ENCODE measurements around the gene ABCC1.
A peak's percentile ranks its signal among the peaks of the same experiment; 100 is the strongest.

The ABCC1 gene

DNA sequence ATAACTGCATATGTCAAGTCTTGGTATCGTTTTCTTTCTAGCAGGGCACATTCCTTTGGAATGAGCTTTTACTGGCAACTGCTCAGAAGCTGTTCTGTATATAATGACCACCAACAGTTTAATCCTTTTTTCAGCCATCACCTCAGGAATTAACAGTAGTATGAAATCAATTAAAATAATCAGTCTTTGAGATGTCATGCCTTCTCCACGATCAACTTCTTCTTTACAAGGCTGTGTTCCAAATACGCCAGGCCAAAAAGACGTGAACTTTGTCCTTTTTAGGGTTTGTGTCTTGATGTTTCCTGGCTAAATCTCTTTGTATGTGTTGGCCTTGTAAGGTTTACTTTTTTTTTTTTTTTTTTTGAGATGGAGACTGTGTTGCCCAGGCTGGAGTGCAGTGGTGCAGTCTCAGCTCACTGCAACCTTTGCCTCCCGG is 54.9 kb downstream of the ABCC1 start:
- H3K36me3 Mint-ChIP-seq (ENCODE audit: low read depth) = peaks cover 46% of the 10 kb centered on the region
- no peak overlapping the region for H3K4me3 Mint-ChIP-seq
- no peaks in the 10 kb centered on the region for H3K27me3 Mint-ChIP-seq (ENCODE audit: low read depth)
- H3K27ac Mint-ChIP-seq = no peak overlapping the region
- no peak for DNase-seq (ENCODE audit: low spot score)
- H3K4me1 Mint-ChIP-seq (ENCODE audit: low read depth) = peaks cover 24% of the 10 kb centered on the region
- no peaks in the 10 kb centered on the region for H3K9me3 Mint-ChIP-seq

- DNase-seq (ENCODE audit: low spot score) = no peak
- Mint-ChIP-seq H3K4me3 (no peak overlapping the region), H3K9me3 (no peaks in the 10 kb centered on the region), H3K27ac (no peak overlapping the region), H3K27me3 (ENCODE audit: low read depth) (no peaks in the 10 kb centered on the region), H3K4me1 (ENCODE audit: low read depth) (peaks cover 22% of the 10 kb centered on the region), H3K36me3 (ENCODE audit: low read depth) (peaks cover 58% of the 10 kb centered on the region)
Observed at GRCh38 chr16:16005721-16006120, 56.3 kb downstream of the ABCC1 start.

DNA sequence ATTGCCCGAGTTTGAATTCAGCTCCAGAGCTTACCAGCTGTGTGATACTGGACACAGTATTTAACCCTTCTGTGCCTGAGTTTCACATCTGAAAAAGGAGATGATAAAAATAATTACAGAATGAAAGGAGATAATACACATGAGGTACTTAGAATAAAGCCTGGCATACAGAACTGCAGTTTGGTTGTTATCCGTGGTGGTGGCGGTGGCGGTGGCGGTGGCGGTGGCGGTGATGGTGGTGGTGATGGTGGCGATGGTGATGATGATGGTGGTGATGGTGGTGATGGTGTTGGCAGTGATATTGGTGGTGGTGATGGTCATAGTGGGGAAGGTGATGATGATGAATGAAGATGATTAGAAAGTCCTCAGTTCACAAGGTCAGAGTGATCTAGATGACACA is 57.2 kb downstream of the ABCC1 start:
- Mint-ChIP-seq H3K4me3 (peak overlapping the region; percentile 14), H3K4me1 (ENCODE audit: low read depth) (peaks cover 16% of the 10 kb centered on the region), H3K27me3 (ENCODE audit: low read depth) (no peaks in the 10 kb centered on the region), H3K27ac (peak overlapping the region; percentile 70), H3K9me3 (no peaks in the 10 kb centered on the region), H3K36me3 (ENCODE audit: low read depth) (peaks cover 57% of the 10 kb centered on the region)
- no peak for DNase-seq (ENCODE audit: low spot score)

GRCh38 chr16:16007743-16008111 is 58.3 kb downstream of the ABCC1 start:
- peaks cover 60% of the 10 kb centered on the region for H3K36me3 Mint-ChIP-seq (ENCODE audit: low read depth)
- peak overlapping the region; percentile 83 for H3K27ac Mint-ChIP-seq
- H3K4me3 Mint-ChIP-seq = peak overlapping the region; percentile 28

DNA sequence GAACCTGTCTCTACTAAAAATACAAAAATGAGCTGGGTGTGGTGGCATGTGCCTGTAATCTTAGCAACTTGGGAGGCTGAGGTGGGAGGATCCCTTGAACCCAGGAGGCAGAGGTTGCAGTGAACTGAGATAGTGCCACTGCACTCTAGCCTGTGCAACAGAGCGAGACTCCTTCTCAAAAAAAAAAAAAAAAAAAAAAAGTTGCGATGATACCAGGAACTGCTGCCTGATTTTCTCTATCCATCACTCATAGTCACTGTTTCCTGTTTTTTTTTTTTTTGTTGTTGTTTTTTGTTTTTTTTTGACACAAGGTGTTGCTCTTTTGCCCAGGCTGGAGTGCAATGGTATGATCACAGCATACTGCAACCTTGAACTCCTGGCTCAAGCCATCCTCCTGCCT is 59.2 kb downstream of the ABCC1 start:
- H3K36me3 Mint-ChIP-seq (ENCODE audit: low read depth) = peaks cover 59% of the 10 kb centered on the region
- no peaks in the 10 kb centered on the region for H3K27me3 Mint-ChIP-seq (ENCODE audit: low read depth)
- H3K4me1 Mint-ChIP-seq (ENCODE audit: low read depth) = peaks cover 10% of the 10 kb centered on the region
- no peak for DNase-seq (ENCODE audit: low spot score)
- no peak overlapping the region for H3K27ac Mint-ChIP-seq
- no peak overlapping the region for H3K4me3 Mint-ChIP-seq
- H3K9me3 Mint-ChIP-seq = no peaks in the 10 kb centered on the region

More at GRCh38 chr16:16007743-16008111, 58.3 kb downstream of the ABCC1 start:
- no peaks in the 10 kb centered on the region for H3K9me3 Mint-ChIP-seq
- DNase-seq (ENCODE audit: low spot score) = no peak
- H3K27me3 Mint-ChIP-seq (ENCODE audit: low read depth) = no peaks in the 10 kb centered on the region
- H3K4me1 Mint-ChIP-seq (ENCODE audit: low read depth) = peaks cover 12% of the 10 kb centered on the region

DNA sequence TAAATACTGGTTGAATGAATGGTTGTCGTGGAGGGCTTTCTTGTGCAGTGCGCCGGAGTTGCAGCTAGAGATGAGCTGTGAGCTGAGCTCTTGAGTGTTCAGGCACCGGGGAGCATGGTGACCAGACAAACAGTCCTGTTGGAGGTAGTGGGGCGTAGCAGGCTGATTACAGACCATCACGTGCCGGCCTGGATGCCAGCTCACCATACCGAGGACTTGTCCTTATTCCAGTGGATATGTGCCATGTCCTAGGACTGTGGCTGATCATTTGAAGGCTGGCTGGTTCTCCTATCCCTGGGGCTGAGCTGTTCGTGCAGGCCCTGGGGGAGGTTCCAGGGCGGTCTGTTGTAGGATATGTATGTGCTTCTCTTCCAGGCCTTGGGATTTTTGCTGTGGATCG is 60.0 kb downstream of the ABCC1 start:
- Mint-ChIP-seq H3K4me3 (no peak overlapping the region), H3K9me3 (no peaks in the 10 kb centered on the region), H3K36me3 (ENCODE audit: low read depth) (peaks cover 55% of the 10 kb centered on the region), H3K27me3 (ENCODE audit: low read depth) (no peaks in the 10 kb centered on the region), H3K27ac (peak overlapping the region; percentile 55), H3K4me1 (ENCODE audit: low read depth) (peaks cover 10% of the 10 kb centered on the region)
- DNase-seq (ENCODE audit: low spot score) = no peak

DNA sequence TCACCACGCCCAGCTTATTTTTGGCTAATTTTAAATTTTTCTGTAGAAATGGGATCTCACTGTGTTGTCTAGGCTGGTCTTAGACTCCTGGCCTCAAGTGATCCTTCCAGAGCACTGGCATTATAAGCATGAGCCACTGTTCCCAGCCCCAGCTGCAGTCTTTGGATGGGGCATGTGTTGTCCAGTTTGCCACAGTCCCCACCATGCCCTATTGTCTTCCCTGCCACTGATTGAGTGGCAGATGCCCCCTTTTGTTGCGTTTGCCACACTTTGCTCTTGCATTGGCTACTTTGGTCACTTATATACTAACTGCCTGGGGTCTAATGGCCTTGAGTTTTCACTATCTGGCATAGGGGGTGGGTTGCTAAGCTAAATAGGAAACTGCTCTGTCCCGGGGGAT is 60.8 kb downstream of the ABCC1 start:
- no peak overlapping the region for H3K4me3 Mint-ChIP-seq
- H3K9me3 Mint-ChIP-seq = no peaks in the 10 kb centered on the region
- H3K27ac Mint-ChIP-seq = no peak overlapping the region
- peaks cover 10% of the 10 kb centered on the region for H3K4me1 Mint-ChIP-seq (ENCODE audit: low read depth)
- peaks cover 50% of the 10 kb centered on the region for H3K36me3 Mint-ChIP-seq (ENCODE audit: low read depth)
- DNase-seq (ENCODE audit: low spot score) = no peak
- no peaks in the 10 kb centered on the region for H3K27me3 Mint-ChIP-seq (ENCODE audit: low read depth)

DNA sequence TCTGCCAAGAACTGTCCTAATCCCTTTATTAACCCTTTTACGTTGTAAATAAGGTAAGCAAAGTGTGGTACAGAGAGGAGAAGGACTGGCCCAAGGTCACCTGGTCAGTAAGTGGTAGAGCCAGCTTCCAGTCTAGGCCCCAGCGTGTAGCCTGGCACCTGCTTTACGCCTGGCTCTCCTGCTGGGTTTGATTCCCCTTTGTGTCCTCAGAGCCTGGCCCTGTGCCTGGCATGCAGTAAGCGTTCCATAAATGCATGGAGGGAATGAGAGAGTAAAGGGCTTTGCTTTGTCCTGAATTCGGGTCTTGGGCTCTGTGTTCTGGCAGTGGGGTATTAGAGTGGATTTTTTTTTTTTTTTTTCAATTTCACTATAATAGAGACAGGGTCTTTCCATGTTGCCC is 62.7 kb downstream of the ABCC1 start:
- H3K4me3 Mint-ChIP-seq = no peak overlapping the region
- no peaks in the 10 kb centered on the region for H3K27me3 Mint-ChIP-seq (ENCODE audit: low read depth)
- no peak overlapping the region for H3K27ac Mint-ChIP-seq
- no peaks in the 10 kb centered on the region for H3K9me3 Mint-ChIP-seq
- peaks cover 48% of the 10 kb centered on the region for H3K36me3 Mint-ChIP-seq (ENCODE audit: low read depth)
- peaks cover 7% of the 10 kb centered on the region for H3K4me1 Mint-ChIP-seq (ENCODE audit: low read depth)
- DNase-seq (ENCODE audit: low spot score) = no peak

GRCh38 chr16:16013812-16014211 is 64.4 kb downstream of the ABCC1 start:
- Mint-ChIP-seq H3K27ac (peak overlapping the region; percentile 21), H3K27me3 (ENCODE audit: low read depth) (no peaks in the 10 kb centered on the region), H3K4me1 (ENCODE audit: low read depth) (peaks cover 3% of the 10 kb centered on the region), H3K4me3 (no peak overlapping the region), H3K36me3 (ENCODE audit: low read depth) (peaks cover 54% of the 10 kb centered on the region), H3K9me3 (no peaks in the 10 kb centered on the region)
- no peak for DNase-seq (ENCODE audit: low spot score)

DNA sequence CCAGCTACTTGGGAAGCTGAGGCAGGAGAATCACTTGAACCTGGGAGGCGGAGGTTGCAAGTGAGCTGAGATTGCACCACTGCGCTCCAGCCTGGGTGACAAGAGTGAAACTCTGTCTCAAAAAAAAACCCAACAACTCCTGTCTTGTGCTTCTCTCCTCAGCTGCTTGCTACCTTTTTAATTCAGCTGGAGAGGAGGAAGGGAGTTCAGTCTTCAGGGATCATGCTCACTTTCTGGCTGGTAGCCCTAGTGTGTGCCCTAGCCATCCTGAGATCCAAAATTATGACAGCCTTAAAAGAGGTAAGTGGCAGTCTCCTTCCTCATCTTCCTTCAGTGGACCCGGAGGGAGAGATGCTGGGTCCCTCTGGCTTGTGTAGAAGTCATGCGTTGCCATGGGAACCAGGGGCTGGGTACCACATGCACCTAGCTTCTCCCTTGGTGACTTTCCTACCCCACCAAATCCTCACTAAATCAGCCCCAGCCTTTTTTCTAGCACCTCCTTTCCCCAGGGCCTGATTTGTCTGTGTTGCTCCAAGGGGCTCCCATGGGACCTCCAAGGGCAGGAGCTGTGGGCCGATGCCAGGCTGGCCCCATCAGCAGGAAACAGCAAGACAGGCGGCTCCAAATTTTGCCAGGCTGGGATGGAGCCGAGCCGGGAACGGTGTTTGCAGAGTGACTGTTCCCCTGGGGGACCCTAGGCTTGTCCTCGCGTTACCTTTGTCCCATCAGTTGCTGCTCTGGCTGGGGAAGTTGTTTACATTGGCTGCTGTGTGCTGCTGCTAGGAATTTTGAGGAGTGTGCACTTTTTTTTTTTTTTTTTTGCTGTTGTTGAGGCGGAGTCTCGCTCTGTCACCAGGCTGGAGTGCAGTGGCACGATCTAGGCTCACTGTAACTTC is 65.2 kb downstream of the ABCC1 start:
- Mint-ChIP-seq H3K4me3 (no peak overlapping the region), H3K36me3 (ENCODE audit: low read depth) (peaks cover 52% of the 10 kb centered on the region), H3K27ac (no peak overlapping the region), H3K9me3 (no peaks in the 10 kb centered on the region), H3K4me1 (ENCODE audit: low read depth) (peaks cover 3% of the 10 kb centered on the region), H3K27me3 (ENCODE audit: low read depth) (no peaks in the 10 kb centered on the region)
- DNase-seq (ENCODE audit: low spot score) = no peak

GRCh38 chr16:16015849-16016248 is 66.4 kb downstream of the ABCC1 start:
- peaks cover 3% of the 10 kb centered on the region for H3K4me1 Mint-ChIP-seq (ENCODE audit: low read depth)
- no peaks in the 10 kb centered on the region for H3K9me3 Mint-ChIP-seq
- H3K27ac Mint-ChIP-seq = peak overlapping the region; percentile 36
- H3K36me3 Mint-ChIP-seq (ENCODE audit: low read depth) = peaks cover 52% of the 10 kb centered on the region
- no peak for DNase-seq (ENCODE audit: low spot score)
- no peaks in the 10 kb centered on the region for H3K27me3 Mint-ChIP-seq (ENCODE audit: low read depth)
- no peak overlapping the region for H3K4me3 Mint-ChIP-seq

DNA sequence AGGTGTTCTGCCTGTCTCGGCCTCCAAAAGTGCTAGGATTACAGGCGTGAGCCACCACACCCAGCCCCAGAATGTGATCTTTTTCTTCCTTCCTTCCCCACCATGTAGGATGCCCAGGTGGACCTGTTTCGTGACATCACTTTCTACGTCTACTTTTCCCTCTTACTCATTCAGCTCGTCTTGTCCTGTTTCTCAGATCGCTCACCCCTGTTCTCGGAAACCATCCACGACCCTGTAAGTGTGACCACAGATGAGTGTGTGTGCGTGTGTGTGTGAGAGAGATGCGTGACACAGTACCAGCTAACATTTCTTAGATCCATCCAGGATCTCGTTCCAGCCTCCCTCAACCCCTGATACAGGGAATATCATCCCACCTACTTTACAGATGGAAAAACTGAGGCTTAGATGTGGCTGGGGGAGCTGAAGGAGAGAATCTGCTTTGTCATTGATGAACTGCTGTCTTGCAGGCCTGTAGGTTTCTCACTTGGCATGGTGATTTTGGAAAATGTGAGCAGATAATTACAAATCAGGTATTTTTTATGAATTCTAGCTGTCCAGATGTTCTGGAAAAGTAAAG is 67.1 kb downstream of the ABCC1 start:
- no peak for DNase-seq (ENCODE audit: low spot score)
- H3K27me3 Mint-ChIP-seq (ENCODE audit: low read depth) = no peaks in the 10 kb centered on the region
- H3K27ac Mint-ChIP-seq = peak overlapping the region; percentile 29
- no peaks in the 10 kb centered on the region for H3K9me3 Mint-ChIP-seq
- H3K4me1 Mint-ChIP-seq (ENCODE audit: low read depth) = peaks cover 3% of the 10 kb centered on the region
- no peak overlapping the region for H3K4me3 Mint-ChIP-seq
- peaks cover 51% of the 10 kb centered on the region for H3K36me3 Mint-ChIP-seq (ENCODE audit: low read depth)

GRCh38 chr16:16017812-16018211 is 68.4 kb downstream of the ABCC1 start:
- Mint-ChIP-seq H3K27ac (peak overlapping the region; percentile 46), H3K36me3 (ENCODE audit: low read depth) (peaks cover 44% of the 10 kb centered on the region), H3K27me3 (ENCODE audit: low read depth) (no peaks in the 10 kb centered on the region), H3K4me1 (ENCODE audit: low read depth) (peaks cover 4% of the 10 kb centered on the region), H3K4me3 (no peak overlapping the region), H3K9me3 (no peaks in the 10 kb centered on the region)
- no peak for DNase-seq (ENCODE audit: low spot score)

DNA sequence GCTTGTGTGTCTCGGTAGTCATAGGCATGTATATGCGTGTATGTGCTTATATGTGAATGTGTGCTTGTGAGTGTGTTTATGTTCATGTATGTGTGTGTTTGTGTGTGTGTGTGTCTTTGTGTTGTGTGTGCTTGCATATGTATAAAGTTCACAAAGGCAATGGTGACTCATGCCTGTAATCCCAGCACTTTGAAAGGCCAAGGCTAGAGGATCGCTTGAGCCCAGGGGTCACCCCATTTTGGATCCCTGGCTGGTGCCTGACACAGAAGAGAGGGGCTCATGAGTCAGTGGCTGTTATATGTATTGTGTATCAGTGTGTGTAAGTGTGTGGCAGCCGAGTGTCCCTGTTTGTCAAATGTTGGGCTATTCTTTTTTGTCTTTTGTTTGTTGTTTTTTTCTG is 69.3 kb downstream of the ABCC1 start:
- H3K36me3 Mint-ChIP-seq (ENCODE audit: low read depth) = peaks cover 49% of the 10 kb centered on the region
- H3K9me3 Mint-ChIP-seq = no peaks in the 10 kb centered on the region
- no peak for DNase-seq (ENCODE audit: low spot score)
- H3K27me3 Mint-ChIP-seq (ENCODE audit: low read depth) = no peaks in the 10 kb centered on the region
- peaks cover 6% of the 10 kb centered on the region for H3K4me1 Mint-ChIP-seq (ENCODE audit: low read depth)
- no peak overlapping the region for H3K27ac Mint-ChIP-seq
- no peak overlapping the region for H3K4me3 Mint-ChIP-seq

Measured in T-helper 2 cell treated with Interferon-gamma antibody and Interleukin-4, amounts not matched to agents 5 μg/mL and 100 μg/mL, for 36 hours (primary cell).